ENCODE results near the gene C1GALT1. TPM values are rescaled to one million over a fixed set of nuclear protein-coding genes. Genes with fewer than 3 reads are reported as not detected.
"Not testable (repeated sequence)": the region's sequence is repeated elsewhere in the genome, so short reads cannot be mapped to it uniquely, and the experiment has no call there.

Gene C1GALT1
- 54.5 TPM for polyA plus RNA-seq (2013, experiment 1 of 2)
- 50.9 TPM for polyA plus RNA-seq (2013, experiment 2 of 2)

DNA sequence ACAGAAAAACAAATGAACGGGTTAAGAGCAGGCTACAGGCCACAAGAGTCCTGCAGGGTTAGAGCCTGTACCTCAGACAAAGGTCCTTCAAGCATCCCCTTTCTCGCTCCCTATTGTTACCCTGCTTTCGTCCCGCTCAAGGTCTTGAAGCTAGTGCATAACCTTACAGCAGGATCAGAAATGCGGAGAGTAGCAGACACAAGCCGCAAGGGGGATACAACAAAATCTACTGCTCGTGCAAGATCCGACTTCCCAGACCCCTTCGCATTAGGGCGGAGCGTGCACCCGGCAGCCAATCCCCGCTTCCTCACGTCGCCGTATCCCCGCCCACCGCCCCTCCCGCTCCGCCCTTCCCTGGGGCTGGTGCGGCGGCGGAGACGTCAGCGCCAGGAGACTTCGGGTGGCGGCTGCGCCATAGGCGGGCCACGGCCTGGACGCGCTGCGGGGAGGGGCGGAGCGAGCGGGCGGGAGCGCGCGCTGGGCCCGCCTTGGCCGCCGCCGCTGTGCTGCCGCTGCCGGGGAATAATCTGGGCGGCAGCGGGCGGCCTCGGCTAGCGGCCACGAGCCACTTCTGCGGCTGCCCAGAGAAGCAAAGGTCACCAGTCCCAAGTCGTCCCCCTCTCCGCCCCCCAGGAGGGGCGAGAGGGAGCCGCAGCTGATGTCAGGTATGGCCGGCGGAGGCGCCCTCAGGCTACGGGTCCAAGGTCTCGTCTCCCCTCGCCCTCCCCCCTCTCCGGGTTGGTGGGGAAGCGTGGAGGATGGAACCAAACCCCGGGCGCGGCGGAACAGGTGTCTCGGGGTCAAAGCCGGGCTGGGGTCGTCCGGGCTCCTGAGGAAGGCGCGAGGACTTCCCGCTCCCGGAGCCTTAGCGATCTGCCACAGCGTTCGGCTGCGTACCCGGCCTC is at the start of gene C1GALT1:
Gene C1GALT1 (plus strand): TSS at position 389 of the 905 bp plus-strand sequence. CDS start 51,776 bp downstream, outside the sequence.
- H3K36me3 ChIP-seq (ENCODE audit: control insufficient read depth, insufficient read depth, low read length): peaks cover 9% of the 10 kb centered on the region

DNA sequence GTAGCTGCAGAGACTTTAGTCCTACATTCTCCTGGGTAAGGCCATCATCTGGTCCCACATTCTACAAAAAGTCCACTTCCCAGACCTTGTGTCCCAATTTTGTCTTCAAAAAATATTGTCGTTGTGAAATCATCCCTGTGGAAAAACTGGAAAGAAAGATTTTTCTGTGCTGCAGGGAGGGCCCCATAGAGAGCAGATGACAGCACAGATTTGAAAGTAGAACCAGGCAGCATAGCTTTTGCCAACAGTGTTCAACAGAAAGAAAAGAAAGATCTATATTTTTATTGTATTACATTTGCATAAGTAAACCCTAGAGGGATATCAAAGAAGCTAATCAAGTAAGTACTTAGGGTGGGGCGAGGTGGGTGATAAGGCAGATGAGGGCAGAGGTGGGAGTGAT is 48.3 kb upstream of the C1GALT1 start:
- 100% methylated on average over 1 of the region's 2 CpGs; no CpG with 5 or more reads in 1 of the 2 experiments for WGBS, 2 experiments (ENCODE audit: insufficient coverage in 2 of 2)
- no peaks in the 10 kb centered on the region for H3K9me3 ChIP-seq (ENCODE audit: control insufficient read depth, low read length)
- H3K36me3 ChIP-seq (ENCODE audit: control insufficient read depth, insufficient read depth, low read length): no peaks in the 10 kb centered on the region
- H3K4me3 ChIP-seq (ENCODE audit: extremely low read depth, insufficient read depth, low read length, poor library complexity, severe bottlenecking): no peak overlapping the region
- H3K27ac ChIP-seq (ENCODE audit: low read depth, low read length, severe bottlenecking): no peak overlapping the region
- H3K4me1 ChIP-seq (ENCODE audit: control insufficient read depth, insufficient read depth, low read length, poor library complexity, severe bottlenecking): no peaks in the 10 kb centered on the region

More for the DNA sequence above, at the start of gene C1GALT1:
- WGBS, 2 experiments (ENCODE audit: insufficient coverage in 2 of 2): 0% methylated on average over 57 to 64 of the region's 82 CpGs
- H3K4me3 ChIP-seq (ENCODE audit: extremely low read depth, insufficient read depth, low read length, poor library complexity, severe bottlenecking): peak within 1 kb of the TSS; percentile 81
- peak within 1 kb of the TSS; percentile 90 for H3K27ac ChIP-seq (ENCODE audit: low read depth, low read length, severe bottlenecking)
- no peaks in the 10 kb centered on the region for H3K9me3 ChIP-seq (ENCODE audit: control insufficient read depth, low read length)
- peaks cover 5% of the 10 kb centered on the region for H3K4me1 ChIP-seq (ENCODE audit: control insufficient read depth, insufficient read depth, low read length, poor library complexity, severe bottlenecking)

DNA sequence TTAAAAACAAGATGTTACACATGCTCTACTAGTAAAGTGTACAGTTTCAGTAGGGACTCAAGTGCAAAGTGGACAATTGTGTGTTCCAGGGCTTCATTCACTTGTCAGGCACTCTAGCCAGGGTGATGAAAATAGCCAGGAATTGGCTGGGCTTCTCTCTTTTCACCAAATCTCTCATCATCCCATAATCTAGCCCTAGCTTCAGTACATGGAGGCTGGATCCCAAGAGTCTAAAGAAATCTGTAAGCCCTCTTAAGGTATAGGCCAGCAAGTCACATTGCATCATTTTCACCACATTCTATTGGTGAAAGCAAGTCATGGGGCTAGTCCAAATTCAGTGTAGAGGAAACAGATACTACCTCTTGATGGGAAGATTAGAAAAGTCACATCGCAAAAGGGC is 47.3 kb upstream of the C1GALT1 start:
- Histone ChIP-seq H3K36me3 (ENCODE audit: control insufficient read depth, insufficient read depth, low read length) (no peaks in the 10 kb centered on the region), H3K4me3 (ENCODE audit: extremely low read depth, insufficient read depth, low read length, poor library complexity, severe bottlenecking) (no peak overlapping the region), H3K4me1 (ENCODE audit: control insufficient read depth, insufficient read depth, low read length, poor library complexity, severe bottlenecking) (no peaks in the 10 kb centered on the region), H3K9me3 (ENCODE audit: control insufficient read depth, low read length) (no peaks in the 10 kb centered on the region), H3K27ac (ENCODE audit: low read depth, low read length, severe bottlenecking) (no peak overlapping the region)
- WGBS, 2 experiments (ENCODE audit: insufficient coverage in 2 of 2): no CpG with 5 or more reads among the region's 1 CpG

DNA sequence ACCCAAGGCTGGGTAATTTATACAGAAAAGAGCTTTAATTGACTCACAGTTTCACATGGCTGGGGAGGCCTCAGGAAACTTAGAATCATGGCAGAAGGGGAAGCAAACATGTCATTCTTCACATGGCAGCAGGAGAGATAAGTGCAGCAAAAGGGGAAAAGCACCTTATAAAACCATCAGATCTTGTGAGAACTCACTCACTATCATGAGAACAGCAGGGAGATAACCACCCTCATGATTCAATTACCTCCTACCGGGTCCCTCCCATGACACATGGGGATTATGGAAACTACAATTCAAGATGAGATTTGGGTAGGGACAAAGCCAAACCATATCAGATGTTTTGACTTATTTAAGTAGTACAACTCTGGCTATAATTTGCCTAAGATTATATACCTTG is 46.4 kb upstream of the C1GALT1 start:
- not testable (repeated sequence) for H3K27ac ChIP-seq (ENCODE audit: low read depth, low read length, severe bottlenecking); H3K9me3 ChIP-seq (ENCODE audit: control insufficient read depth, low read length); H3K36me3 ChIP-seq (ENCODE audit: control insufficient read depth, insufficient read depth, low read length); H3K4me1 ChIP-seq (ENCODE audit: control insufficient read depth, insufficient read depth, low read length, poor library complexity, severe bottlenecking); H3K4me3 ChIP-seq (ENCODE audit: extremely low read depth, insufficient read depth, low read length, poor library complexity, severe bottlenecking)
- WGBS, 2 experiments (ENCODE audit: insufficient coverage in 2 of 2): 100% methylated on average over 1 of the region's 1 CpG; no CpG with 5 or more reads in 1 of the 2 experiments

DNA sequence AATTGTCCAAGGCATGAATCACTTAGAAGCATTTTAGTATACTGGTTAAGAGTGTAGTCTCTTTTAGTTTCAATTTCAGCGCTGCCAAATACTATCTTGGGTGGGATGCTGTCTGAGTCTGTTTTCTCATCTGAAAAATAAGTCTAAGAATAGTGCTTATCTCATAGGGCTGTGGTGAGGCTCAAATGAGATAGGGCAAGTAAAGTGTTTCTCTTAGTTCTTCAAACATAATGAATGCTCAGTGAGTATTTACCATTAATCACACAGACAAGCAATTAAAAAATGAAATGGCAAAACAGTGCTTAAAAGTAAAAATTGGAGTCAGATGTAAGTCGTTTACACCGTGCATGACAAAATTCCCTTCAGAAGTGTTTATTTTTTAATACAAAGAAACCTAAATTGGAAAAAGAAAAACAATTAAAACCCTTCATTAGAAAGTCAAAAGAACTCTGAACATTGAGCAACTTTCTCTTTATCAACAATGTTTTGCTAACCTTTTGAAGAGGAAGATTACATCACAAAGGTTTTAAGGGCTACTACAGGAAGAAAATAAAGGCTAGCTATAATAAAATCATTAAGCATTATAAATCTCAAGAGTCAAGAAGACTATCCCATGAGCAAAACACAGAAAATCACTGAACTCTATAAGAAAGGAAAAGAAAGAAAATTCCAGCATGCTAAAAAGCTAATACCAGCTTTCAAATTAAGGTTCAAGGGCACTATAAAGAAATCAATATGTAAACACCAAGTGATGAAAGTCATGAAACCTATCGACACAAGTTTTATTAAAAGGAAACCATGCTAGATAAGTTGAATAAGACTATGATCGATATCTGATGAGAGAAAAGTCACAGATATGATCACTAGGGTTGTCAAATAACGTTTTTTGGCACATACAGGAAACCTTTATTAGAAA is 45.6 kb upstream of the C1GALT1 start:
- no peaks in the 10 kb centered on the region for H3K36me3 ChIP-seq (ENCODE audit: control insufficient read depth, insufficient read depth, low read length)
- H3K27ac ChIP-seq (ENCODE audit: low read depth, low read length, severe bottlenecking): no peak overlapping the region
- WGBS, 2 experiments (ENCODE audit: insufficient coverage in 2 of 2): 100% methylated on average over 1 of the region's 6 CpGs; no CpG with 5 or more reads in 1 of the 2 experiments
- H3K9me3 ChIP-seq (ENCODE audit: control insufficient read depth, low read length): no peaks in the 10 kb centered on the region
- no peaks in the 10 kb centered on the region for H3K4me1 ChIP-seq (ENCODE audit: control insufficient read depth, insufficient read depth, low read length, poor library complexity, severe bottlenecking)
- H3K4me3 ChIP-seq (ENCODE audit: extremely low read depth, insufficient read depth, low read length, poor library complexity, severe bottlenecking): no peak overlapping the region

DNA sequence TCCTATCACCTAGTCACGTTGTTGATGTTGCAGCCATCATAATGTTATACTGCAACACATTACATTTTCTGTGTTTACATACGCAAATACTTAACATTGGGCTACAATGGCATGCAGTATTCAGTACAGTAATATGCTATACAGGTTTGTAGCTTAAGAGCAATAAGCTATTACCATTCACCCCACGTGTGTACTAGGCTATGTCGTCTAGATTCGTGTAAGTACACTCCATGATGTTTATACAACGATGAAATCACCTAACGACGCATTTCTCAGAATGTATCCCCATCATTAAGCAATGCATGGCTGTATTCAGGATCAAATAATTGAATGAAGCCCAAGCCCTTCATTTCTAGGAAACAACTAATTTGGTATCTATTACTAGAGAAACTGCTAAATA is 43.4 kb upstream of the C1GALT1 start:
- H3K36me3 ChIP-seq (ENCODE audit: control insufficient read depth, insufficient read depth, low read length): no peaks in the 10 kb centered on the region
- no peaks in the 10 kb centered on the region for H3K4me1 ChIP-seq (ENCODE audit: control insufficient read depth, insufficient read depth, low read length, poor library complexity, severe bottlenecking)
- no peak overlapping the region for H3K27ac ChIP-seq (ENCODE audit: low read depth, low read length, severe bottlenecking)
- WGBS, 2 experiments (ENCODE audit: insufficient coverage in 2 of 2): 77 to 81% methylated on average over 5 to 7 of the region's 8 CpGs
- H3K4me3 ChIP-seq (ENCODE audit: extremely low read depth, insufficient read depth, low read length, poor library complexity, severe bottlenecking): no peak overlapping the region
- H3K9me3 ChIP-seq (ENCODE audit: control insufficient read depth, low read length): no peaks in the 10 kb centered on the region

DNA sequence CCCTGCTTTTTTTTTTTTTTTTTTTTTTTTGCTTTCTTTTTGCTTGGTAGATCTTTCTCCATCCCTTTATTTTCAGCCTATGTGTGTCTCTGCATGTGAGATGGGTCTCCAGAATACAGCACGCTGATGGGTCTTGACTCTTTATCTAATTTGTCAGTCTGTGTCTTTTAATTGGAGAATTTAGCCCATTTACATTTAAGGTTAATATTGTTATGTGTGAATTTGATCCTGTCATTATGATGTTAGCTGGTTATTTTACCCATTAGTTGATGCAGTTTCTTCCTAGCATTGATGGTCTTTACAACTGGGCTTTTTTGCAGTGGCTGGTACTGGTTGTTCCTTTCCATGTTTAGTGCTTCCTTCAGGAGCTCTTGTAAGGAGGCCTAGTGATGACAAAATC is 38.9 kb upstream of the C1GALT1 start:
- H3K9me3 ChIP-seq (ENCODE audit: control insufficient read depth, low read length); H3K4me3 ChIP-seq (ENCODE audit: extremely low read depth, insufficient read depth, low read length, poor library complexity, severe bottlenecking); H3K4me1 ChIP-seq (ENCODE audit: control insufficient read depth, insufficient read depth, low read length, poor library complexity, severe bottlenecking); H3K36me3 ChIP-seq (ENCODE audit: control insufficient read depth, insufficient read depth, low read length); H3K27ac ChIP-seq (ENCODE audit: low read depth, low read length, severe bottlenecking): not testable (repeated sequence)
- WGBS, 2 experiments (ENCODE audit: insufficient coverage in 2 of 2): no CpG with 5 or more reads among the region's 1 CpG

DNA sequence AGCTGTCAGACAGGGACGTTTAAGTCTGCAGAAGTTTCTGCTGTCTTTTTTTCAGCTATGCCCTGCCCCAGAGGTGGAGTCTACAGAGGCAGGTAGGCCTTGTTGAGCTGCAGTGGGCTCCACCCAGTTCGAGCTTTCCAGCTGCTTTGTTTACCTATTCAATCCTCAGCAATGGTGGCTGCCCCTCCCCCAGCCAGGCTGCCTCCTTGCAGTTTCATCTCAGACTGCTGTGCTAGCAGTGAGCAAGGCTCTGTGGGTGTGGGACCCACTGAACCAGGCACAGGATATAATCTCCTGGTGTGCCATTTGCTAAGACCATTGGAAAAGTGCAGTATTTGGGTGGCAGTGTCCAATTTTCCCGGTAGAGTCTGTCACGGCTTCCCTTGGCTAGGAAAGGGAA is 37.2 kb upstream of the C1GALT1 start:
- H3K4me1 ChIP-seq (ENCODE audit: control insufficient read depth, insufficient read depth, low read length, poor library complexity, severe bottlenecking); H3K4me3 ChIP-seq (ENCODE audit: extremely low read depth, insufficient read depth, low read length, poor library complexity, severe bottlenecking); H3K36me3 ChIP-seq (ENCODE audit: control insufficient read depth, insufficient read depth, low read length); H3K27ac ChIP-seq (ENCODE audit: low read depth, low read length, severe bottlenecking); H3K9me3 ChIP-seq (ENCODE audit: control insufficient read depth, low read length): not testable (repeated sequence)
- WGBS, 2 experiments (ENCODE audit: insufficient coverage in 2 of 2): 76 to 89% methylated on average over 3 to 4 of the region's 4 CpGs

DNA sequence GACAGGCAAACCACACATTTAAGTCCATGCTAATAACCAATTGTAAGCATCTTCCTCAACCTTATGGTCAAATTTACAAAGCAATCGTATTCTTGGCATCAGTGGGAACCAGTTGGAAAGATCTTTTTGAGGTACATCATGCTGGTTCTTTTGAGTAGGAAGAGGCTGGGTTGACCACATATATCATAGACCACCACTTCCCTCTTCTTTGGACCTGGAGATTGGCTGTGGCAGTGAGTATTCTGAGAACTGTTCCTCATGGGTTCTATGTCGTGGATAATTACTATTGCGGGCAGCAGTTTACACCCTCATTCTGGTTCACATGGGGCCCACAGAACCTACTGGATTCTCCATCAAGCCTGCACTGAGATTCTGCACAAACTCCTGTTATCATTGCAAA is 35.5 kb upstream of the C1GALT1 start:
- no peaks in the 10 kb centered on the region for H3K36me3 ChIP-seq (ENCODE audit: control insufficient read depth, insufficient read depth, low read length)
- no peak overlapping the region for H3K27ac ChIP-seq (ENCODE audit: low read depth, low read length, severe bottlenecking)
- no peak overlapping the region for H3K4me3 ChIP-seq (ENCODE audit: extremely low read depth, insufficient read depth, low read length, poor library complexity, severe bottlenecking)
- 100% methylated on average over 2 of the region's 3 CpGs; no CpG with 5 or more reads in 1 of the 2 experiments for WGBS, 2 experiments (ENCODE audit: insufficient coverage in 2 of 2)
- no peaks in the 10 kb centered on the region for H3K9me3 ChIP-seq (ENCODE audit: control insufficient read depth, low read length)
- H3K4me1 ChIP-seq (ENCODE audit: control insufficient read depth, insufficient read depth, low read length, poor library complexity, severe bottlenecking): peaks cover 3% of the 10 kb centered on the region

DNA sequence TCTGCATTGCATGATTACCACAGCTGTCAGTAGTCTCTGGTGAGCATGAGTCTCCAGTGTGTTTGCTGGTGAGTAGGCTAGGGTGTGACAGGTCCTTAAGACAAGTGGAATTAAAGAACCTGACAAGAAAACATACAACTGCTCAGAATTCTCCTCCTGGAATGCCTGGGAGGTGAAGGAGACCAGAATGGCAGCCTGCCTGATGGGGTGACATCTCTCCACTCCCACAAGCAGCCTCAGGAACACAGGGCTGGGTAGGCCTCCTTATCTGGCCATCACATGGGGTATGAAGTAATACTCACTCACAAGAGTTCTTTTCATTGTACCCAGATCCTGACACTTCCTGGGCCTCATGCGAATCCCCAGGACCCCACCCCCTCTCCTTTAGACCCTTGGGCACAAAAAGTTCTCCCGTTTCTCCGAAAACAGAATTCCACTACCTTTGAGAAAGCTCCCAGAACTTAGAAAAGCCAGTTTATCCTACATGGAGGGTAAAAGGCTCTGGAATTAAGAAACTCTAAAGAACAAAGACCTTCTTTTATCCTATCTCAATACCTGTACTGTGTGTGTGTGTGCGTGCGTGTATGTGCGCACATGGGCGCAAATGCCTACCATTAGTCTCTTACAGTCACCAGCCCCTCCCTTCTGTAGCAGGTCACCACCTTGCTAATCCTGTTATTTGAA is 33.4 kb upstream of the C1GALT1 start:
- Histone ChIP-seq H3K27ac (ENCODE audit: low read depth, low read length, severe bottlenecking) (no peak overlapping the region), H3K4me1 (ENCODE audit: control insufficient read depth, insufficient read depth, low read length, poor library complexity, severe bottlenecking) (peaks cover 3% of the 10 kb centered on the region), H3K36me3 (ENCODE audit: control insufficient read depth, insufficient read depth, low read length) (no peaks in the 10 kb centered on the region), H3K4me3 (ENCODE audit: extremely low read depth, insufficient read depth, low read length, poor library complexity, severe bottlenecking) (no peak overlapping the region), H3K9me3 (ENCODE audit: control insufficient read depth, low read length) (no peaks in the 10 kb centered on the region)
- 83 to 100% methylated on average over 1 of the region's 7 CpGs for WGBS, 2 experiments (ENCODE audit: insufficient coverage in 2 of 2)

Measured in mesodermal cell (in vitro differentiated cells).